Epithelial cell of esophagus (primary cell): Measurements from ENCODE around the gene BCL7A.
A peak's percentile ranks its signal among the peaks of the same experiment; 100 is the strongest.

Experiments used
- DNase-seq: peaks from one replicate; pipeline ENCODE4 v3.0.0; 2010; ENCODE audit warnings: low read depth
- H3K4me3 ChIP-seq: 2 replicates; pipeline ENCODE4 v1.5.1; 2011; ENCODE audit warnings: mild to moderate bottlenecking, low read length, control low read depth
- TF ChIP-seq, protein P1 (sequence below): IDR thresholded peaks from 2 replicates; pipeline ENCODE4 v1.5.1; 2011; ENCODE audit warnings: low read depth, mild to moderate bottlenecking, low read length, control low read depth, inconsistent platforms; ENCODE audit not compliant: insufficient read depth; ENCODE audit errors: missing control alignments

Gene BCL7A

DNA sequence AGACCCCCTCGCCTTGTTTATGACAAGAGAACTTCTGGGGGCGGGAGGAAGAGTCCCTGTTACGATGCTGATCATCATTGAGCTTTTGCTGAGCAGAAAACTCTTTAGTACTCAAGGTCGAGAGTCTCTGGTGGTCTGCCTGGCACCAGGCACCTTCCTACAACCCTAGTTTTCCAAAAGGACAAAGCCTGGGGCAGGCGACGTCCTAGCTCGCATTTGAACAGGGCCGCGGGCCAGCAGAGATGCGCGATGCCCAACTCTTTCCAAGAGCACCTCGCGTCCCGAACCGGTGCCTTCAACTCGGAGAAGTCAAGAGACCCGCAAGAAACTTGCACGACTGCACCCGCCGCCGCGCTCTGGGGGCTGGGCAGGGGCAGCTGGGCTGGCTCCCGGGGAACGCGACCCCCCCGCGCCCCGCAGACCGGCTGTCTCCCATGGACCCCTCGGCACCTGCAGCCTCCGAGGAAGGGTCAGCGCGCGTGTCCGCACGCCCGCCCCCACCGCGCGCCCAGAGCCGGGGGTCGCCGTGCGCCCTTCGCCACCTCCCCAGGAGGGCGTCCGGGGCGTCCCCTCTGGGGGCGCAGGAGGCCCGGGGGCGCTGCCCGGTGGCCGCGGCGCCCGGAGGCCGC lies 377 bp upstream of the BCL7A start:
- H3K4me3 ChIP-seq, result peak overlapping the region; percentile 48
- peak; percentile 36 for DNase-seq
- TF ChIP-seq, protein P1, sequence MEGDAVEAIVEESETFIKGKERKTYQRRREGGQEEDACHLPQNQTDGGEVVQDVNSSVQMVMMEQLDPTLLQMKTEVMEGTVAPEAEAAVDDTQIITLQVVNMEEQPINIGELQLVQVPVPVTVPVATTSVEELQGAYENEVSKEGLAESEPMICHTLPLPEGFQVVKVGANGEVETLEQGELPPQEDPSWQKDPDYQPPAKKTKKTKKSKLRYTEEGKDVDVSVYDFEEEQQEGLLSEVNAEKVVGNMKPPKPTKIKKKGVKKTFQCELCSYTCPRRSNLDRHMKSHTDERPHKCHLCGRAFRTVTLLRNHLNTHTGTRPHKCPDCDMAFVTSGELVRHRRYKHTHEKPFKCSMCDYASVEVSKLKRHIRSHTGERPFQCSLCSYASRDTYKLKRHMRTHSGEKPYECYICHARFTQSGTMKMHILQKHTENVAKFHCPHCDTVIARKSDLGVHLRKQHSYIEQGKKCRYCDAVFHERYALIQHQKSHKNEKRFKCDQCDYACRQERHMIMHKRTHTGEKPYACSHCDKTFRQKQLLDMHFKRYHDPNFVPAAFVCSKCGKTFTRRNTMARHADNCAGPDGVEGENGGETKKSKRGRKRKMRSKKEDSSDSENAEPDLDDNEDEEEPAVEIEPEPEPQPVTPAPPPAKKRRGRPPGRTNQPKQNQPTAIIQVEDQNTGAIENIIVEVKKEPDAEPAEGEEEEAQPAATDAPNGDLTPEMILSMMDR, result no peak

DNA sequence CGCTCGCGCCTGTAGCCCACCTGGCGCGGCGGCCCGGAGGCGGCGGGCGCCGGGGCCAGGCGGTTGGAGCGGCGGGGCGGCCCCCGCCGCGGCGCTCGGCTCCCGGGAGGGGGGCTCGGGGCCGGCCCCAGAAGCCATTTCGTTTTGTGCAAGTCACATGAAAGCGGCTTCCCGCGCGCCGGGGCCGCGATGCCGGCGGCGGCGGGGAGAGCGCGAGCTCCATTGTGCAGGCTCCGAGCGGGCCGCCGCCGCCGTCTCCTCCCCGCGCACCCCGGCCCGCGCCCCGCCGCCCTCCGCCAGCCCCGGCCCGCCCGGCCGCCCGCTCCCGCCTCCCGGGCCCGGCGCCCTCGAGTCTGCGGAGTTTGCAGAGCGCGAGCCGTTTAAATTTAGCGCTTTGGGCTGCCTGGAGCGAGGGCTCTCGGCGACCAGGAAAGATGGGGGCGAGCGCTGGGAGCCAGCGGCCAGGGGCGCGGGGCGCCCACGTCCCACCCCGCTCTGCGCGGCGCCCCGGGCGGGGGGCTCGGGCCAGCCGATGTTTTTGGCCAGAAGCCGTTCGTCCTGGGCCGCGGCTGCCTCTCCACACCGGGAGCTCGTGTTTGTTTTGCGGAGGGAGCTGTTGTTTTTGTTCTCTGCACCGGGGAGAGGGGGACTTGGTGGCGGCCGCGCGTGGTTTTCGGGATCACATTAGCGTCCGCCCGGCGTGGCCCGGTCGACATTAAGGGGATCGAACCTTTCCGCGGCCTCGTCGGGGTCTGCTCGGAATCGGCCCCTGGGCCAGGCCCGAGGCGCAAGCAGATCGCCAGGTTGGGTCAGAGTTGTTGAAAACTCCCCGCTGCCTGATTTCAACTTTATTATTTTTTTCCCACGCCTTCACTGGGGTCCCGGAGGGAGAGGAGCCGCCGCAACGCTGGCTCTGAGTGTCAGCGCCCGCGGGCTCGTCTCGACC lies 982 bp downstream of the BCL7A start:
- TF ChIP-seq, protein P1, result no peak
- H3K4me3 ChIP-seq, result peak overlapping the region; percentile 66
- peak; percentile 33 for DNase-seq

DNA sequence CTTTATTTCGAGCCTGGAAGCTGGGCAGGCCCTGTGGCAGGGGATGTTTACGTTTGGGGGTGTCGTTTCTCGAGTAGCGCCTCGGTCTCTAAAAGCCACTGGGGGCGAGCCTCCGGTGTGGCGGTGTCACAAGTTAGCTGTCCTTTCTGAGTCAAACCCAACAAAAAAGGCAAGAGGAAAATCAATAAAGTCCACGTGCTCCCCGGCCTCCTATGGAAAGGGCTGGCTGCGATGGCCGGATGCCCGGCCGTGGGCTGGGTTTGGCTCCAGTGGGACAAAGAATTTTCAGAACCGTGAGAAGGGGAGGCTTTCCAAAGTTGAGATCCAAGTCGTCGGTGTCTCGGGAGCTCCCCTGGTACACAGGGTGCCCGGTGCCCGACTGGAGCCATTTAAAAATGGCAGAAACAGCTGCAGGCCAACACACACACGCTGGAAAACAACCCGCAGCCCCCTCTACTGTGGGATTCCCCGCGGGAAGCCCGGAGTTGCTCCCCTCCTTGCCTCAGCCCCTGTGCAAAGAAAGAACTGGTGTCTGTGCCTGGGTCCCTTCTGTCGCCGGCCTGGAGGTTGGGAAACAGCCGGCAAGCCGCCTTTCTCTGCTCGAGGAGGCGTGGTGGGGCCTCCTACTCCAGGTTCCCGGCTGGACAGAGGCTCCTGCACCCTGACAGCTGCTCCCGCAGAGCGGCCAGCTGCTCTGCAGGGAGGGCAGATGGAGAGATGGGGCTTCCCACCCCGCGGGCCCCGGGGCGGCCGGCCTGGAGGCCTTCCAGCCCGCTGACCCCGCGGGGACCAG lies 1.9 kb downstream of the BCL7A start:
- peak; percentile 56 for DNase-seq
- H3K4me3 ChIP-seq, result peak overlapping the region; percentile 66
- TF ChIP-seq, protein P1, result no peak

DNA sequence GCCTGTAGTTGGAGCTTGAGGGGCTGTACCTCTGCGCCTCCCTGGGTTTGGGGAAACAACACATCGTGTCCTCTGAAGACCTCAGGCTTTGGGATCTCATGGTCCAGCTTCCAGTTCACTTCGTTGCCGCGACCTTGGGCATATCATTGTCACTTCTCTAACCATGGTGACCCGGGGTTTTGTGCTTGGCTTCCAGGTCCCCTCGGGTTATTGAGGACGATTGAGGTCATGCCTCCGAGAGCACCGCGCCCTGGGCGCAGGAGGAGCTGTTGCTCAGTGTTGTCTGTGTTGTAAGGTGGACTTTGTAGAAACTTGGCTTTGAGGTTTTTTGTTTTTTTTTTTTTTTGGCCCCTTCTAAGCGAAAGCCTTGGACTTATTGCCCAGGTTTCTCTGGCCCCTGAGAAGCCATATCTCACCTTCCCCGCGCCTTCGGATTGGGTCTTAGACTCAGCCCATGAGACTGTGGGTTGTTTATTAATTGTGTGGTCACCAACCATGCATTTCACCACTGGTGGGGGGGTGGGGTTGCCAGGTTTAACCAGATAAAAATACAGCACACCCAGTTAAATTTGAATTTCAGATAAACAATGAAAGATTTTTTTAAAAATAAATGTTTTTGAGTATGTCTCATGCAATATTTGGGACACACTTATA lies 2.6 kb downstream of the BCL7A start:
- no peak for DNase-seq
- peak overlapping the region; percentile 66 for H3K4me3 ChIP-seq
- TF ChIP-seq, protein P1, result no peak

DNA sequence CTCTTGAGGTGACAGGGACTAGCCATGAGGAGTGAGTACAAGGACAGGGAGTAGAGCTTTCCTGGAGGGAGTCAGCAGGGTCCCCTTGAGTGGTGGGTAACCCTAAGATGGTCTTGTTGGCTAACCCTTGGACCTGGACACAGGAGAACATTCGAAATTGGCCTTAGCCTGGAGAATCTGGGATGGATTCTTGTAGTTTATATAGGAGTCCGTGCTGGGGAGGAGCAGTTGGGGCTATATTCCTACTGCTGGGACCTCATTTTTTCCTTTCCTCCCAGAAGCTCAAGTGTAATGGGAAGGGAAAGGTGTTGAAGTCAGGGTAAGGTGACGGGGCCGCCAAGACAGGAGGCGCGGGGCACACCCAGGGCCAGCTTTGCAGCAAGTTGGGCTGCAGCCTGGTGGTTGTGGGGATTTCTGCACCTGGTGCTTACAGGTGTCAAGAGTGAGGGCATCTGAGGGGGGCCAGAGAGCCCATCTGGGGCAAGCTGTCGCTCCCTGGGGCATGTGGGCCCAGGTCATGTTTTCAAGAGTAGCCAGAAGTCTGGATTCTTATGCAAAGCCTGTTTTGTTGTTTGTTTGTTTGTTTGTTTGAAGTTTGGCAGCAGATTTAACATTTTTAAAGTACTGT lies 5.1 kb downstream of the BCL7A start:
- DNase-seq, result no peak
- H3K4me3 ChIP-seq, result no peak overlapping the region
- TF ChIP-seq, protein P1, result no peak
